Testis (tissue), 3 donors: ENCODE data around the gene YIPF7. TPM values are rescaled to one million over a fixed set of nuclear protein-coding genes. Genes with fewer than 3 reads are reported as not detected.

Experiments used
- DNase-seq: peaks from one replicate; pipeline ENCODE4 v3.0.0-alpha.2; 2019
- H3K27ac ChIP-seq, 2 donors: fragments of 200-600 bp; sonication (generic); one replicate each; pipeline ENCODE4 v1.5.1; 2019
- H3K27me3 ChIP-seq: fragments of 200-600 bp; sonication (generic); one replicate; pipeline ENCODE4 v1.5.1; 2019
- H3K36me3 ChIP-seq: fragments of 200-600 bp; sonication (generic); one replicate; pipeline ENCODE4 v1.5.1; 2017; ENCODE audit warnings: low read depth; ENCODE audit errors: missing control alignments
- H3K4me1 ChIP-seq: fragments of 200-600 bp; sonication (generic); one replicate; pipeline ENCODE4 v1.5.1; 2019
- H3K4me3 ChIP-seq, 2 donors: fragments of 200-600 bp; sonication (generic); one replicate each; pipeline ENCODE4 v1.5.1; 2017 to 2019
- H3K9me3 ChIP-seq: fragments of 200-600 bp; sonication (generic); one replicate; pipeline ENCODE4 v1.5.1; 2017
- POLR2A ChIP-seq: fragments of 450-650 bp; IDR thresholded peaks from one replicate; pipeline ENCODE4 v1.6.1; 2017; ENCODE audit warnings: antibody characterized with exemption, mild to moderate bottlenecking, moderate library complexity
- WGBS, 2 donors: methylation state at CpG; one replicate each; pipeline ENCODE4 v1.1.5; 2018; 5-methylcytosine and 5-hydroxymethylcytosine counted together
- intact Hi-C: fragments of 100-400 bp; cut with DNase I; formaldehyde crosslinking; loops from one replicate; pipeline ENCODE4 v1.15.1; 2023; ENCODE audit warnings: low total_unique reads
- polyA plus RNA-seq: library from polyadenylated mRNA; stranded (reverse); fragments of 350-450 nt; fragmentation: Illumina TruSeq; extraction: RNeasy Lipid Tissue Mini Kit (QIAGEN cat#74804); gene quantifications from one replicate; pipeline ENCODE4 v1.2.3, GENCODE V29; 2014; ENCODE audit warnings: low read depth, low replicate concordance; ENCODE audit not compliant: insufficient read depth
- total RNA-seq, 2 donors: library from RNA; depleted of rRNA; stranded (reverse); fragments of >200 nt; gene quantifications; one replicate each; pipeline ENCODE4 v1.2.3, GENCODE V29; 2016
- TF ChIP-seq, protein P1 (sequence below), 3 experiments: fragments of 450-650 bp in 2 of 3; fragments of 200-600 bp in 1 of 3; sonication (generic) in 1 of 3; IDR thresholded peaks; one replicate each; pipeline ENCODE4 v1.5.1; 2016 to 2019; ENCODE audit warnings: antibody characterized with exemption in 3 of 3, mild to moderate bottlenecking in 2 of 3, moderate library complexity in 1 of 3

YIPF7 gene
- total and polyA plus RNA-seq, 3 donors from 2014 or later, result not detected

DNA sequence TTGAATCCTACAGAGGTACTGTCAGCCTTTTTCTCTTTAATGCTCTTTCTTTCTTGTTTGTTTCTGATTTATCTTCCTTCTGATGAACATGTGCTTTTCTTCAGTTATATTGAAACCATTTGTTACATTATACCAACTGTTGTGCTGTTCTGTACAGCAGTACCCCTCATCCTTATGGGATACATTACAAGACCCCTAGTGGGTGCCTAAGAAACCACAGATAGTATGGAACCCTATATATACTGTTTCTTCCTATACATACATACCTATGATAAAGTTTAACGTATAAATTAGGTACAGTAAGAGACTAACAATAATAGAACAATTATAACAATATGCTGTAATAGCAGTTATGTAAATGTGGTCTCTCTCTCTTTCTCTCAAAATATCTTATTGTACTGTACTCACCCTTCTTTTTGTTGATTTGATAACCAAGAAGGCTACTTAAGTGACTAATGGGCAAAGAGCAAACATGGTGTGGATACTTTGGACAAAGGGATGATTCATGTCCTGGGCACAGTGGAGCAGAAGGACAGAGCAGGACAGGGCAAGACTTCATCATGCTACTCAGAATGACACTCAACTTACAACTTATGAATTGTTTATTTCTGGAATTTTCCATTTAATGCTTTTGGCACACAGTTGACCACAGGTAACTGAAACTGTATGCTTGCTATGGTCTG lies 10.7 kb upstream of the YIPF7 start:
- H3K9me3 ChIP-seq, result no peaks in the 10 kb centered on the region
- peaks cover 8% of the 10 kb centered on the region for H3K4me1 ChIP-seq
- WGBS, 2 donors, result 71 to 73% methylated on average over 1 of the region's 1 CpG
- TF ChIP-seq, protein P1, sequence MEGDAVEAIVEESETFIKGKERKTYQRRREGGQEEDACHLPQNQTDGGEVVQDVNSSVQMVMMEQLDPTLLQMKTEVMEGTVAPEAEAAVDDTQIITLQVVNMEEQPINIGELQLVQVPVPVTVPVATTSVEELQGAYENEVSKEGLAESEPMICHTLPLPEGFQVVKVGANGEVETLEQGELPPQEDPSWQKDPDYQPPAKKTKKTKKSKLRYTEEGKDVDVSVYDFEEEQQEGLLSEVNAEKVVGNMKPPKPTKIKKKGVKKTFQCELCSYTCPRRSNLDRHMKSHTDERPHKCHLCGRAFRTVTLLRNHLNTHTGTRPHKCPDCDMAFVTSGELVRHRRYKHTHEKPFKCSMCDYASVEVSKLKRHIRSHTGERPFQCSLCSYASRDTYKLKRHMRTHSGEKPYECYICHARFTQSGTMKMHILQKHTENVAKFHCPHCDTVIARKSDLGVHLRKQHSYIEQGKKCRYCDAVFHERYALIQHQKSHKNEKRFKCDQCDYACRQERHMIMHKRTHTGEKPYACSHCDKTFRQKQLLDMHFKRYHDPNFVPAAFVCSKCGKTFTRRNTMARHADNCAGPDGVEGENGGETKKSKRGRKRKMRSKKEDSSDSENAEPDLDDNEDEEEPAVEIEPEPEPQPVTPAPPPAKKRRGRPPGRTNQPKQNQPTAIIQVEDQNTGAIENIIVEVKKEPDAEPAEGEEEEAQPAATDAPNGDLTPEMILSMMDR (IDR thresholded peaks at IDR 0.05), result no peak
- TF ChIP-seq POLR2A, result no peak
- no peak for DNase-seq
- H3K27ac ChIP-seq, result peak overlapping the region in 1 of 2 donors; percentile 72
- H3K4me3 ChIP-seq, result no peak overlapping the region
- no peaks in the 10 kb centered on the region for H3K27me3 ChIP-seq
- intact Hi-C loops, result no loop called here
- no peaks in the 10 kb centered on the region for H3K36me3 ChIP-seq

DNA sequence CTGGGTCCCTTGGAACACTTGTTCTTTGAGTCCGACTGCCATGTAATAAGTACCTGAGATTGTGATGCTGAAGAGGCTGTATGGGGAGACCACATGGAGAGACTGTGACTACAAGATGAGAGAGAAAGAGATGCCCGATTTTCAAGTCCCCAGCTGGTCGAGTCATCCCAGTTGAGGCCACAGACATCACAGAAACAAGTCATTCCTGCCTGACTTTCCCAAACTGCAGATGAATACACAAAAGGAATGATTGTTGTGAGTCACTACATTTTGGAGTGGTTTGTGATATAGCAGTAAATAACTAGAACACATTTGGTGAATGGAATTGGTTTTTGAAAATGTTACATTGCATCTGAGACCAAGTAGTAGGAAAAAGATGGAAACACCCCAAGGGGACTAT lies 9.0 kb upstream of the YIPF7 start:
- Histone ChIP-seq H3K4me3 (no peak overlapping the region), H3K27me3 (no peaks in the 10 kb centered on the region), H3K4me1 (peaks cover 8% of the 10 kb centered on the region), H3K36me3 (no peaks in the 10 kb centered on the region), H3K9me3 (no peaks in the 10 kb centered on the region), H3K27ac (no peak overlapping the region)
- intact Hi-C loops, result no loop called here
- WGBS, 2 donors, result 55 to 64% methylated on average over 3 of the region's 3 CpGs
- TF ChIP-seq, protein P1 (IDR thresholded peaks at IDR 0.05), result no peak
- TF ChIP-seq POLR2A, result no peak
- no peak for DNase-seq

DNA sequence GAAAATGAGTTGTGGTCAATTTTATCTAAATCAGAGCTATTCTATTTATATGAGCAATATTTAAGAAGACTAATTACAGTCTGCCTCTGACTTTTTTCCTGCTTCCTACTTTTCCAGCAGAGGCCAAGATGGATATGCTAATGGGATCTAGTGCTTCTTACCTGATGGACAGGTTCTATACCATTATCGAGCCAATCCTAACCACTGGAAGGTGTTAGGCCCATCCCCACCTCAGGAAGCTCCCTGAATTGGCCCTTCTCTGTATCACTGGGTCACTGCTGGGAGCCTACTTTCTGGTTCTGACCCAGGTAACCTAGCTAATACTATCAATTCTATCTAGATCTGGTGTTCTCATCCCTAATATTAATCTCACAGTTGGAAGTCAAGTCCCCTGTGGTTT lies 577 bp upstream of the YIPF7 start:
- no peak for DNase-seq

DNA sequence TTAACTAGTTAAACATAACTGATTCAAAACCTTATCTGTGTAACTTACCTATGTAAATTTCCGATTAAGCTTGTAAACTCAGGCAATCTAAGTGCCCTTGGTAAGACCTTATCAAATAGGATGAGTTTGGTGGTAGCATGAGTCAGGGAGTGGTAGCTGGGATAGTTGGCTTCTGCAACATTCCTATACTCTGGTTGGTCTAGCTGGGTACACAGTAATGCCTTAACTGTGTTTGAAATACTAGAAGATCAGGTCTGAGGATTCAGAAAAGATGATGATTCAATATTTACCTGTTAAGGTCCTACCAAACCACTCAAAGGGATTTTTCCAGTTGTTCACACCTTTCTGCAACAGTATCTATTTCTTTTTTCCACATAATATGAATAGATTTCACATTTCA lies 5.3 kb downstream of the YIPF7 start:
- 88 to 89% methylated on average over 1 of the region's 1 CpG for WGBS, 2 donors
- no peak overlapping the region for H3K27ac ChIP-seq

More for the DNA sequence above, 577 bp upstream of the YIPF7 start:
- Histone ChIP-seq H3K36me3 (no peaks in the 10 kb centered on the region), H3K4me1 (no peaks in the 10 kb centered on the region), H3K27ac (peak overlapping the region in 1 of 2 donors; percentile 23), H3K27me3 (no peaks in the 10 kb centered on the region), H3K4me3 (no peak overlapping the region), H3K9me3 (no peaks in the 10 kb centered on the region)
- 86 to 95% methylated on average over 1 of the region's 1 CpG for WGBS, 2 donors
- intact Hi-C loops, result no loop called here
- no peak for TF ChIP-seq POLR2A
- TF ChIP-seq, protein P1 (IDR thresholded peaks at IDR 0.05), result no peak

More for the DNA sequence above, 5.3 kb downstream of the YIPF7 start:
- TF ChIP-seq, protein P1 (IDR thresholded peaks at IDR 0.05), result no peak
- TF ChIP-seq POLR2A, result no peak
- no peaks in the 10 kb centered on the region for H3K27me3 ChIP-seq
- intact Hi-C loops, result no loop called here
- no peaks in the 10 kb centered on the region for H3K4me1 ChIP-seq
- no peak overlapping the region for H3K4me3 ChIP-seq
- no peaks in the 10 kb centered on the region for H3K9me3 ChIP-seq
- H3K36me3 ChIP-seq, result no peaks in the 10 kb centered on the region
- no peak for DNase-seq
